Stimulated activated CD8-positive, alpha-beta memory T cell treated with anti-CD3 and anti-CD28 coated beads, Interleukin-12 subunit alpha, Interleukin-12 subunit beta, amount 100 ng/mL, for 4 hours (primary cell): ENCODE data around the gene CCDC43.
"Not testable (repeated sequence)": the region's sequence is repeated elsewhere in the genome, so short reads cannot be mapped to it uniquely, and the experiment has no call there.

ENCODE experiments used
- DNase-seq: peaks from one replicate; pipeline ENCODE4 v3.0.0-alpha.2; 2020; ENCODE audit warnings: low read depth

CCDC43 gene

GRCh38 chr17:44689477-44690217 lies at the start of gene CCDC43:
Gene CCDC43 (minus strand): TSS chr17:44689776. CDS start chr17:44689753, 23 bp downstream.
- DNase-seq = peak; percentile 84

GRCh38 chr17:44738214-44738906 lies 48.8 kb upstream of the CCDC43 start:
- DNase-seq = no peak

GRCh38 chr17:44736551-44737240 lies 47.1 kb upstream of the CCDC43 start:
- DNase-seq = no peak

GRCh38 chr17:44734272-44734671 lies 44.7 kb upstream of the CCDC43 start:
- DNase-seq = no peak

- no peak for DNase-seq
Observed at GRCh38 chr17:44733753-44734152, 44.2 kb upstream of the CCDC43 start.

- DNase-seq = not testable (repeated sequence)
Observed at GRCh38 chr17:44726121-44726520, 36.5 kb upstream of the CCDC43 start.

- no peak for DNase-seq
Observed at GRCh38 chr17:44722254-44722653, 32.7 kb upstream of the CCDC43 start.

GRCh38 chr17:44719444-44719843 lies 29.9 kb upstream of the CCDC43 start:
- DNase-seq = no peak

- peak; percentile 66 for DNase-seq
Observed at GRCh38 chr17:44708401-44709263, 19.1 kb upstream of the CCDC43 start, which contains the start of gene DBF4B. Gene DBF4B (plus strand): TSS chr17:44708665. CDS start chr17:44708821, 156 bp downstream.

- no peak for DNase-seq
Observed at GRCh38 chr17:44707755-44708400, 18.3 kb upstream of the CCDC43 start.

GRCh38 chr17:44700288-44700687 lies 10.7 kb upstream of the CCDC43 start:
- not testable (repeated sequence) for DNase-seq

GRCh38 chr17:44693609-44694008 lies 4.0 kb upstream of the CCDC43 start:
- DNase-seq = no peak

- DNase-seq = not testable (repeated sequence)
Observed at GRCh38 chr17:44690746-44691306, 1.2 kb upstream of the CCDC43 start.

GRCh38 chr17:44688675-44689476 lies 700 bp downstream of the CCDC43 start:
- no peak for DNase-seq

GRCh38 chr17:44688200-44688599 lies 1.4 kb downstream of the CCDC43 start:
- DNase-seq = no peak

- DNase-seq = no peak
Observed at GRCh38 chr17:44687756-44688155, 1.8 kb downstream of the CCDC43 start.

- DNase-seq = not testable (repeated sequence)
Observed at GRCh38 chr17:44683303-44683702, 6.3 kb downstream of the CCDC43 start.

GRCh38 chr17:44677136-44677535 lies 12.4 kb downstream of the CCDC43 start:
- no peak for DNase-seq

- no peak for DNase-seq
Observed at GRCh38 chr17:44673893-44674292, 15.7 kb downstream of the CCDC43 start.

- DNase-seq = no peak
Observed at GRCh38 chr17:44672479-44673093, 17.0 kb downstream of the CCDC43 start.
